SH-SY5Y (cell line): ENCODE measurements around the gene RASGRF2.

Experiments
- GATA2 ChIP-seq: IDR thresholded peaks from 2 replicates; pipeline ENCODE4 v1.6.1; 2011; ENCODE audit warnings: mild to moderate bottlenecking, low read depth, low read length
- GATA3 ChIP-seq: IDR thresholded peaks from 2 replicates; pipeline ENCODE4 v1.6.1; 2011; ENCODE audit warnings: low read depth, mild to moderate bottlenecking, low read length, moderate library complexity

The RASGRF2 gene

DNA sequence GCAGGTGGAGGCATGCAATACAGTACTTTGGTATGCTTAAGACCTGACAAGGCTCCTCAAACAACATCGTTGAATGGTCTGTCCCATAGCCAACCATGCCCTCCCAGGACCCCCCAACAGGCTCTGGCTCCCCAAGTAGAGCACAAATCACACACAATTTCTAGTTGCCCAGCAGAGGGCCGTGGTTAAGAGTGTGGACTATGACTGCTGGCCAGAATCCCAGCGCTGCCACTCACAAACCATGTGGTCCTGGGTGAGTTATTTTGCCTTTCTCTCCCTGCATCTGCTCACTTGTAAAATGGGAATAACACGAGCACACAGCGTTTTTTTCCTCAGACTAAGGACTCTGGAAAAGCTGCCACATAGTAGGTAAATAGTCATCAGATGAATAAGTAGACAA lies 279.4 kb downstream of the RASGRF2 start:
- TF ChIP-seq GATA3 (no peak), GATA2 (no peak)

GRCh38 chr5:81241001-81241400 lies 280.8 kb downstream of the RASGRF2 start:
- no peak for TF ChIP-seq GATA2
- TF ChIP-seq GATA3: no peak

- no peak for TF ChIP-seq GATA2
- TF ChIP-seq GATA3: no peak
Measured at GRCh38 chr5:81241961-81242648, 281.9 kb downstream of the RASGRF2 start.

DNA sequence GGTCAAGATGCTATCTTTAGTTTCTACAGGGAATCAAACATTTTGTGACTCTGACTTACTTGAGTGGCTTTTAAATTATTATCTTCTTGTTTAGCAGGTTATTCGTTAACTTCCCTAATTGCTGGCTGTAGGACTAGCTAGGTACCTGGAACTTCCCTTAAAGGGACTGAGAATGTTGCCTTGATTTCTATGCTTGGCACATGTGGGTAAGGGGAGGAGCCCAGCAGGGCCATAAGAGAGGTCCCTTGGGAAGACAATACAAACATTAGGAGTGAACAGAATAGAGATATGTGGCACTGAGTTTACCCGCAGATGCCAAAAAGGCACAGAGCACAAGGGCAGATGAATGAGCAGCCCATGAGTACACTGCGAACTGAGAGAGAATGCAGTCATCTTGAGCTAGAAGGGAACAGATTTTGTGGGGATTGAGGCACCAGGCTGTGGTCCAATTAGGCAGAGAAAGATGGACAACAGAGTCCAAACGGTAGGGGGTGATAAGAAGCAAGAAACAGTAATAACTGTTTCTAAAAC lies 282.8 kb downstream of the RASGRF2 start:
- TF ChIP-seq GATA3 (no peak), GATA2 (no peak)

DNA sequence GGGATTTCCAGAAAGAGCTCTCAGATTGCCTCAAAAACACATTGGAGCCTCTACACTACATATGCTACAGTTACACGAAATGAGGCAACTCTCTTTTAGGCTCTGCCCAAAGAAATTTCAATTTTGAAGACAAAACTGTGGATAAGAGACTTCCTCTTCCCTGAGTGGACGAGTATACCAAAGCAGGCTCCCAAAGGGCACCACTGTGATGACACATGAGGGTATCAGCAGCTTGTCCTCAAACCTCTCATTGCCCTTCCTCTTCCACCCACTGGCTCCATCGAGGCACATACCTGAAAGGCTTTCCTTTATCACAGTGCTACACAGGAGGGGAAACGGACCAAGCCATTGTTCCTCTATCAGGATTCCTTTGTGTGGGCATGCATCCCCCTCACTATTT lies 284.3 kb downstream of the RASGRF2 start:
- TF ChIP-seq GATA2 (no peak), GATA3 (no peak)

- TF ChIP-seq GATA2 (no peak), GATA3 (no peak)
Measured at GRCh38 chr5:81245871-81246235, 285.7 kb downstream of the RASGRF2 start.

- TF ChIP-seq GATA3 (no peak), GATA2 (no peak)
Measured at GRCh38 chr5:81246697-81247096, 286.5 kb downstream of the RASGRF2 start.

DNA sequence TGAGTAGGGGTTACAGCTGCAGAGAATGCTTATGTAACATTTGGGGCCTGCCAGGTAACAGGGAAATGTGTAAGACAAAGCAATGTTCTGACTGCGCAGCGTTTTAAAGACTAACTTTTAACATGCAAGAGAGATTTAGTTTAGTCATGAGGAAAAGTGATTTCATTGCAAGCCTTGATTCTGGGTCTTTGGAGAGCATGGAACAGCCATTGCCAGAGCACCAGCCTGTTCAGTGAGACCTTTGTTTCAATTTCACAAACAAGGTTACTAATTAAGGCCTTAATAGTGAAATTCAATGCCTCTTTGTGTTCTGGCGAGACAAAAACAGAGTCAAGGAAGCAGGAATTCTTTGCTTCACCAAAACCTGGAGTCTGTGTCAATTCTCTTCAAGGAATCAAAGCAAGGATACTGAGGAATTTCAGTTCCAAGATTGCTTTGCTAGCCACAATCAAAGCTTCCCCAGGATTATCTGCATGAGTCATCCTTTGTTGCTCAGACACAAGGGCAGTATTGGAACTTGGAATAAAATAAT lies 287.3 kb downstream of the RASGRF2 start:
- TF ChIP-seq GATA3: no peak
- no peak for TF ChIP-seq GATA2

- TF ChIP-seq GATA3 (no peak), GATA2 (no peak)
Measured at GRCh38 chr5:81249240-81249639, 289.1 kb downstream of the RASGRF2 start.

DNA sequence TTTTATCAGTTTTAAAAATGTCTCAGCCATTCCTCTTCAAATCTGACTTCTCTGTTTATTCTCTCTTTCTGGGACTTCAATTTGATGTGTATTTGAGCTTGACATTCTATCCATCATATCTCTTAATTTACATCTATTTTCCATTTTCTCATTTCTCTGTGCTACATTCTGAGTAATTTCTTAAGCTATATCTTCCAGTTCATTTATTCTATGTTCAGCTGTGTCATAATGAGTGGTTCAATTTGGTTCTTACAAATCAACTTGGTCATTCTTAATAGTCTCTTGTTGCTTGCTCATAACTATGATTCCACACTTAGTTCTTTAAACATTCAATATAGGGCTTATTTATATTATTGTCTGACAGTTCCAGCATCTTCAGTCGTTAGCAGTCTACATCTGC lies 289.8 kb downstream of the RASGRF2 start:
- TF ChIP-seq GATA2 (no peak), GATA3 (no peak)

- no peak for TF ChIP-seq GATA2
- no peak for TF ChIP-seq GATA3
Measured at GRCh38 chr5:81251922-81252321, 291.8 kb downstream of the RASGRF2 start.

DNA sequence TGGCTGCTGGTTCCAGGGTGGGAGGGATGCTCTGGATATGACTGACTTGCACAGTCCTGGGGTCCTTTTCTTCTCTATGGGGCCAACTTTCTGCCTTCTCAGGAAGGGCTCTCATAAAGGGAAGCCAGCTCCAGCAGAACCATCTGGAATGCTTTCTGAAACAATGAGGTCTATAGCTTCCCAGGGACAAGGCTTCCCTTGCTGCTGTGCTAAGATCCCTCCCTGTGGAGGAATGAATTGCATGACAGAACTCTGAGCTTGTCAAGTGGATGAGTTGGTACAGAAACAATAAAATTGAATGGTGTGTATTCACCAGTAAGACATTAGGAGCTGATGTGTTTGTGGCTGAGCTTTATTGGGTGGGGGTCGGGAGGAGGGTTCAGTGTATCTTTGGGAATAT lies 292.7 kb downstream of the RASGRF2 start:
- no peak for TF ChIP-seq GATA2

DNA sequence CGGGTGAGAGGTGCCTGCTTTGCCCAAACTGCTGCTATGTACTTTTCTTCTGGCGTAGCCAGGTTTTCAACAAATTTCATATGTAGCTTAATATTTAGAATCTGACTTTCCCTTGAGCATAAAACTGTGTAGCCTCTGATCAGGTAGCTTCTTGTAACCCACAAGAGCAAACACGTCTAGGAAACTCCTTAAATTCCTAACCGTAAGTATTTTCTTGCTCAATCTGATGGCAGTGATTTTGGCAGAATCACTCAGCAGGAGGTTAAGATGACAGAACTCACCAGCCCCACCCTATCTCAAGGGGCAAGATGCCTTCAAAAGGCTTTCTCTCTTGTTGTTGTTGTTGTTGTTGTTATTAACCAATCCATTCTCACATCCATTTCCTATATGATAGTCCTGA lies 293.7 kb downstream of the RASGRF2 start:
- no peak for TF ChIP-seq GATA2
- no peak for TF ChIP-seq GATA3

DNA sequence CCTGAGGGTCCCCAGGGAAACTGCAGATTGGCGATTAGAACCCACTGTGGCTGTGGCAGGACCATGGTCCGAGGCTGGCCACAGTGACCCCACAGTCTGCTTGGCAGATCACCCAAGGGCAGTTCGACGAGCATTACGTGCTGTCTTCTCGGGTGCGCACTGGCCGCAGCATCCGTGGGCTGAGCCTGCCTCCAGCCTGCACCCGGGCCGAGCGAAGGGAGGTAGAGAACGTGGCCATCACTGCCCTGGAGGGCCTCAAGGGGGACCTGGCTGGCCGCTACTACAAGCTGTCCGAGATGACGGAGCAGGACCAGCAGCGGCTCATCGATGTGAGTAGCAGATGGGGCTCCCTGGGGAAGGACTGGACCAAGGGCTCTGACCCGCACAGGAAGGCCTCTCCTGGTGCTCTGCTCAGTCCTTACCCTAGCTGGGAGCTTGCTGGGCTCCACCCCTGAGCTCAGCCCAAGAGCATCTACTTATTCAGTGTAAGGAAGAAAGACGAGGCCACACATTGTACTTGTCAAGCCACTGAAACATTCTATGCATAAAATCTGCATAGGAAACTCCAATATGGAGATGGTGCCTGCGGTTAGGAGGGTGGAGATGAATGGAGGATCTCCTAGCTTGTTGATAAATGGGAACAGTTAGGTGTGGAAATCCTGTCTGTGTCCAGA lies 294.9 kb downstream of the RASGRF2 start:
- TF ChIP-seq GATA2 (no peak), GATA3 (no peak)

- no peak for TF ChIP-seq GATA2
- TF ChIP-seq GATA3: no peak
Measured at GRCh38 chr5:81256766-81257165, 296.6 kb downstream of the RASGRF2 start.
